NT2/D1 (cell line): Measurements from ENCODE around the gene SGSM2.

Source experiments
- YY1 ChIP-seq: IDR thresholded peaks from 2 replicates; pipeline ENCODE4 v1.6.1; 2011; ENCODE audit not compliant: insufficient read length, insufficient read depth
- ZNF274 ChIP-seq: IDR thresholded peaks from 2 replicates; pipeline ENCODE4 v1.6.1; 2011; ENCODE audit warnings: mild to moderate bottlenecking, low read depth, low read length

GRCh38 chr17:2392252-2393173 lies 55.2 kb downstream of the SGSM2 start:
- TF ChIP-seq ZNF274 (no peak), YY1 (no peak)
